HG02943 (cell line): ENCODE results near the gene CRKL.

ENCODE experiments used
- ATAC-seq: cut with Tn5 transposase; IDR thresholded peaks from one replicate; pipeline ENCODE4 v1.9.1; 2021; ENCODE audit warnings: mild to moderate bottlenecking, low read depth, moderate library complexity; ENCODE audit not compliant: unreplicated experiment

Gene CRKL

GRCh38 chr22:20949698-20950183 is 32.5 kb downstream of the CRKL start:
- no peak for ATAC-seq

- no peak for ATAC-seq
Observed at GRCh38 chr22:20951151-20951931, 34.1 kb downstream of the CRKL start.

GRCh38 chr22:20951932-20952380 is 34.7 kb downstream of the CRKL start:
- ATAC-seq: no peak

- ATAC-seq: no peak
Observed at GRCh38 chr22:20952544-20953341, 35.5 kb downstream of the CRKL start.

- ATAC-seq: no peak
Observed at GRCh38 chr22:20953342-20953608, 36.1 kb downstream of the CRKL start.

- ATAC-seq: no peak
Observed at GRCh38 chr22:20953668-20954500, 36.7 kb downstream of the CRKL start.

GRCh38 chr22:20955548-20955947 is 38.3 kb downstream of the CRKL start:
- no peak for ATAC-seq

- ATAC-seq: no peak
Observed at GRCh38 chr22:20956258-20957101, 39.3 kb downstream of the CRKL start.

GRCh38 chr22:20957102-20957682 is 40.0 kb downstream of the CRKL start:
- no peak for ATAC-seq

- ATAC-seq: no peak
Observed at GRCh38 chr22:20957683-20958431, 40.6 kb downstream of the CRKL start.

GRCh38 chr22:20959578-20960461 is 42.6 kb downstream of the CRKL start:
- ATAC-seq: no peak

- no peak for ATAC-seq
Observed at GRCh38 chr22:20960609-20961008, 43.4 kb downstream of the CRKL start.

GRCh38 chr22:20962491-20962945 is 45.3 kb downstream of the CRKL start:
- ATAC-seq: no peak

GRCh38 chr22:20963201-20964052 is 46.2 kb downstream of the CRKL start:
- no peak for ATAC-seq

GRCh38 chr22:20964090-20964798 is 47.0 kb downstream of the CRKL start:
- ATAC-seq: no peak

- no peak for ATAC-seq
Observed at GRCh38 chr22:20964799-20965103, 47.5 kb downstream of the CRKL start.
